ENCODE measurements around the gene RAX2. TPM values are rescaled to one million over a fixed set of nuclear protein-coding genes. Genes with fewer than 3 reads are reported as not detected.
A peak's percentile ranks its signal among the peaks of the same experiment; 100 is the strongest.

The RAX2 gene
- total and polyA plus RNA-seq, 10 of the 15 experiments (the other 5 are each of a cell fraction or from before 2014, with no cell fraction given) = not detected

DNA sequence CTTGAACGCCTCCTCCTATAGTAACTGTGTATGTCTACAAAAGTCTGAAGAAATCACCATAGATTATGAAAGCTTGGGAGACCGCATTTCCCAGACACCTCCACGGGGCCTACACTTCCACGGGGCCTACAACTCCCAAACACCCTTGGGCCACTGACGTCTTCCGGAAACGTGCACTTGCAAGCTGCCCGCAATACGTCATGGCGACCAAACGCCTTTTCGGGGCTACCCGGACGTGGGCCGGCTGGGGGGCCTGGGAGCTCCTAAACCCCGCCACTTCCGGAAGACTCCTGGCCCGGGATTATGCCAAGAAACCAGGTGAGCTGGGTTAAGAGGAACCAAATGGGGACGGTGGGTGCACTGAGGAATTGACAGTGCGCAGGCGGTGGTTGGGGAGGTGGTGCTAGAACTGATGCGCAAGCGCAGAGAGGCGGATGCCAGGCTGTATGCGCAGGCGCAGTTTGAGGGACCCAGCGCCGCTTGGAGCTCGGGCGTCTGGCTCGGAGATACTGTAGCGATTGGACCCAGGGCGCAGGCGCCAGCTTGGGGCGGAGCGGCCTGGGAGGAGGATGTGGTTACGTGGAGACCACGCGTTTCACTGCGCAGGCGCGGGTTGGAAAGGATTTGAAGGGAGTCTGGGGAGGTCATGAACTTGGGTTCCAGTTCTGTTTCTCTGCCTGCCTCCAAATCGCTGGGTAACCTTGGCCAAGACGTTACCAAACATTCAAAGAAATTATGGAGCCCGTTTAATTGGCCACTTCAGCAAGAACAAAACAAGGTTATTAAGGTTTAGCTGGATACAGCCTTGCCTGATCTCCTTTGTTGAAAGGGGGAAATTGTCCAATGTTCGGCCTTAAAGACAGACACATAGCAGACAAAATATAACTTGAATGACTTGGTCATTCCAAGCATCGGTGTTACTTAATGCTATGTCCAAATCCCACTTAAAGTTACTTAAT is 9.2 kb downstream of the RAX2 start, which contains the start of gene MRPL54 (continued):
- TF ChIP-seq, protein P1, sequence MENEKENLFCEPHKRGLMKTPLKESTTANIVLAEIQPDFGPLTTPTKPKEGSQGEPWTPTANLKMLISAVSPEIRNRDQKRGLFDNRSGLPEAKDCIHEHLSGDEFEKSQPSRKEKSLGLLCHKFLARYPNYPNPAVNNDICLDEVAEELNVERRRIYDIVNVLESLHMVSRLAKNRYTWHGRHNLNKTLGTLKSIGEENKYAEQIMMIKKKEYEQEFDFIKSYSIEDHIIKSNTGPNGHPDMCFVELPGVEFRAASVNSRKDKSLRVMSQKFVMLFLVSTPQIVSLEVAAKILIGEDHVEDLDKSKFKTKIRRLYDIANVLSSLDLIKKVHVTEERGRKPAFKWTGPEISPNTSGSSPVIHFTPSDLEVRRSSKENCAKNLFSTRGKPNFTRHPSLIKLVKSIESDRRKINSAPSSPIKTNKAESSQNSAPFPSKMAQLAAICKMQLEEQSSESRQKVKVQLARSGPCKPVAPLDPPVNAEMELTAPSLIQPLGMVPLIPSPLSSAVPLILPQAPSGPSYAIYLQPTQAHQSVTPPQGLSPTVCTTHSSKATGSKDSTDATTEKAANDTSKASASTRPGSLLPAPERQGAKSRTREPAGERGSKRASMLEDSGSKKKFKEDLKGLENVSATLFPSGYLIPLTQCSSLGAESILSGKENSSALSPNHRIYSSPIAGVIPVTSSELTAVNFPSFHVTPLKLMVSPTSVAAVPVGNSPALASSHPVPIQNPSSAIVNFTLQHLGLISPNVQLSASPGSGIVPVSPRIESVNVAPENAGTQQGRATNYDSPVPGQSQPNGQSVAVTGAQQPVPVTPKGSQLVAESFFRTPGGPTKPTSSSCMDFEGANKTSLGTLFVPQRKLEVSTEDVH (IDR thresholded peaks at IDR 0.05; ENCODE audit: low read depth, partially characterized antibody) = peak; percentile 72
- TF ChIP-seq, protein P2, sequence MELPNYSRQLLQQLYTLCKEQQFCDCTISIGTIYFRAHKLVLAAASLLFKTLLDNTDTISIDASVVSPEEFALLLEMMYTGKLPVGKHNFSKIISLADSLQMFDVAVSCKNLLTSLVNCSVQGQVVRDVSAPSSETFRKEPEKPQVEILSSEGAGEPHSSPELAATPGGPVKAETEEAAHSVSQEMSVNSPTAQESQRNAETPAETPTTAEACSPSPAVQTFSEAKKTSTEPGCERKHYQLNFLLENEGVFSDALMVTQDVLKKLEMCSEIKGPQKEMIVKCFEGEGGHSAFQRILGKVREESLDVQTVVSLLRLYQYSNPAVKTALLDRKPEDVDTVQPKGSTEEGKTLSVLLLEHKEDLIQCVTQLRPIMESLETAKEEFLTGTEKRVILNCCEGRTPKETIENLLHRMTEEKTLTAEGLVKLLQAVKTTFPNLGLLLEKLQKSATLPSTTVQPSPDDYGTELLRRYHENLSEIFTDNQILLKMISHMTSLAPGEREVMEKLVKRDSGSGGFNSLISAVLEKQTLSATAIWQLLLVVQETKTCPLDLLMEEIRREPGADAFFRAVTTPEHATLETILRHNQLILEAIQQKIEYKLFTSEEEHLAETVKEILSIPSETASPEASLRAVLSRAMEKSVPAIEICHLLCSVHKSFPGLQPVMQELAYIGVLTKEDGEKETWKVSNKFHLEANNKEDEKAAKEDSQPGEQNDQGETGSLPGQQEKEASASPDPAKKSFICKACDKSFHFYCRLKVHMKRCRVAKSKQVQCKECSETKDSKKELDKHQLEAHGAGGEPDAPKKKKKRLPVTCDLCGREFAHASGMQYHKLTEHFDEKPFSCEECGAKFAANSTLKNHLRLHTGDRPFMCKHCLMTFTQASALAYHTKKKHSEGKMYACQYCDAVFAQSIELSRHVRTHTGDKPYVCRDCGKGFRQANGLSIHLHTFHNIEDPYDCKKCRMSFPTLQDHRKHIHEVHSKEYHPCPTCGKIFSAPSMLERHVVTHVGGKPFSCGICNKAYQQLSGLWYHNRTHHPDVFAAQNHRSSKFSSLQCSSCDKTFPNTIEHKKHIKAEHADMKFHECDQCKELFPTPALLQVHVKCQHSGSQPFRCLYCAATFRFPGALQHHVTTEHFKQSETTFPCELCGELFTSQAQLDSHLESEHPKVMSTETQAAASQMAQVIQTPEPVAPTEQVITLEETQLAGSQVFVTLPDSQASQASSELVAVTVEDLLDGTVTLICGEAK (IDR thresholded peaks at IDR 0.05; ENCODE audit: borderline replicate concordance) = peak; percentile 89
- TF ChIP-seq BHLHE40 (IDR thresholded peaks at IDR 0.05; ENCODE audit: borderline replicate concordance in 1 of 2, low read depth in 2 of 2, low read length in 1 of 2) (peak; percentile 85 to 93), MEF2B (IDR thresholded peaks at IDR 0.05; ENCODE audit: partially characterized antibody, poor library complexity, severe bottlenecking) (no peak)
